Left ventricle myocardium inferior (tissue), 1 donor: ENCODE results near the gene RANGAP1. TPM values are rescaled to one million over a fixed set of nuclear protein-coding genes. Genes with fewer than 3 reads are reported as not detected.

ENCODE experiments used
- DNase-seq: peaks from one replicate; pipeline ENCODE4 v3.0.0-alpha.2; 2020
- H3K27ac ChIP-seq: fragments of 200-600 bp; replicated peaks from 2 replicates; pipeline ENCODE4 v1.8.0; 2021
- H3K27me3 ChIP-seq: fragments of 200-600 bp; 2 replicates; pipeline ENCODE4 v1.8.0; 2021; ENCODE audit warnings: low read depth
- H3K36me3 ChIP-seq: fragments of 200-600 bp; 2 replicates; pipeline ENCODE4 v1.8.0; 2021
- H3K4me1 ChIP-seq: fragments of 200-600 bp; 2 replicates; pipeline ENCODE4 v1.8.0; 2021
- H3K4me3 ChIP-seq: fragments of 200-600 bp; 2 replicates; pipeline ENCODE4 v1.8.0; 2021; ENCODE audit warnings: mild to moderate bottlenecking, moderate library complexity
- H3K9me3 ChIP-seq: fragments of 200-600 bp; replicated peaks from 2 replicates; pipeline ENCODE4 v1.8.0; 2021
- intact Hi-C: fragments of 100-400 bp; cut with micrococcal nuclease; formaldehyde crosslinking; loops from one replicate; pipeline ENCODE4 v1.11.0; 2022
- total RNA-seq: library from RNA; stranded (reverse); fragmentation: NEBNext Ultra II Directional; extraction: Animal tissue kit (Norgen Biotek cat#: 25700); gene quantifications from one replicate; pipeline ENCODE4 v1.2.1, GENCODE V29; 2021
- TF ChIP-seq, protein P1 (sequence below): fragments of 200-600 bp; IDR thresholded peaks from 2 replicates; pipeline ENCODE4 v1.8.0; 2021; ENCODE audit warnings: antibody characterized with exemption, mild to moderate bottlenecking, borderline replicate concordance
- donor health status: DM: no; HTN: yes; CAD: no; lungs with severe emphysema.

The RANGAP1 gene
- total RNA-seq, 1 donor from 2014 or later: 36.4 TPM

GRCh38 chr22:41314821-41315220, 28.8 kb upstream of the RANGAP1 start:
- Histone ChIP-seq H3K9me3 (no peaks in the 10 kb centered on the region), H3K36me3 (peaks cover 14% of the 10 kb centered on the region), H3K4me1 (peaks cover 21% of the 10 kb centered on the region), H3K4me3 (no peak overlapping the region), H3K27ac (no peak overlapping the region), H3K27me3 (no peaks in the 10 kb centered on the region)
- TF ChIP-seq, protein P1, sequence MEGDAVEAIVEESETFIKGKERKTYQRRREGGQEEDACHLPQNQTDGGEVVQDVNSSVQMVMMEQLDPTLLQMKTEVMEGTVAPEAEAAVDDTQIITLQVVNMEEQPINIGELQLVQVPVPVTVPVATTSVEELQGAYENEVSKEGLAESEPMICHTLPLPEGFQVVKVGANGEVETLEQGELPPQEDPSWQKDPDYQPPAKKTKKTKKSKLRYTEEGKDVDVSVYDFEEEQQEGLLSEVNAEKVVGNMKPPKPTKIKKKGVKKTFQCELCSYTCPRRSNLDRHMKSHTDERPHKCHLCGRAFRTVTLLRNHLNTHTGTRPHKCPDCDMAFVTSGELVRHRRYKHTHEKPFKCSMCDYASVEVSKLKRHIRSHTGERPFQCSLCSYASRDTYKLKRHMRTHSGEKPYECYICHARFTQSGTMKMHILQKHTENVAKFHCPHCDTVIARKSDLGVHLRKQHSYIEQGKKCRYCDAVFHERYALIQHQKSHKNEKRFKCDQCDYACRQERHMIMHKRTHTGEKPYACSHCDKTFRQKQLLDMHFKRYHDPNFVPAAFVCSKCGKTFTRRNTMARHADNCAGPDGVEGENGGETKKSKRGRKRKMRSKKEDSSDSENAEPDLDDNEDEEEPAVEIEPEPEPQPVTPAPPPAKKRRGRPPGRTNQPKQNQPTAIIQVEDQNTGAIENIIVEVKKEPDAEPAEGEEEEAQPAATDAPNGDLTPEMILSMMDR: no peak
- DNase-seq: no peak
- intact Hi-C loops: no loop called here

DNA sequence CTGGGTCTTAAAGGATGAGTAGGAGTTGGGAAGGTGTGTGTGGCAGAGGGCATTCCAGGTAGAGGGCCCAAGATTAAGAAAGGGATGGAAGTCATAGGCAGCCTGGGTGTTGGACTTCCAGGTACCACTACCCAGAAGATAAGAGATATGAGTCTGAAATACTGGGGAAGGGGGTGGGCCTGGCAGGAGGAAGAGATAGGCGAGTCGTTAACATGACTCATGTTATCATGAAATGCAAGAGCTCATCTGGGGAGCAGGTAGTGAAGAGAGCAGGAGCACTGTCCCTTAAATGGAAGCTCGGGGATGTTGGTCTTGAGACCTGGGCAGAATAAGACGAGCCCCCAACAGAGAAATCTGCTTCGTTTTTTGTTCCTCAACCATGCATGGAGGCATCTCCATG, 25.5 kb upstream of the RANGAP1 start:
- intact Hi-C loops: no loop called here
- DNase-seq: no peak
- H3K9me3 ChIP-seq: no peaks in the 10 kb centered on the region
- H3K27ac ChIP-seq: no peak overlapping the region
- TF ChIP-seq, protein P1: no peak
- no peak overlapping the region for H3K4me3 ChIP-seq
- peaks cover 28% of the 10 kb centered on the region for H3K4me1 ChIP-seq
- H3K27me3 ChIP-seq: no peaks in the 10 kb centered on the region
- H3K36me3 ChIP-seq: peaks cover 13% of the 10 kb centered on the region

DNA sequence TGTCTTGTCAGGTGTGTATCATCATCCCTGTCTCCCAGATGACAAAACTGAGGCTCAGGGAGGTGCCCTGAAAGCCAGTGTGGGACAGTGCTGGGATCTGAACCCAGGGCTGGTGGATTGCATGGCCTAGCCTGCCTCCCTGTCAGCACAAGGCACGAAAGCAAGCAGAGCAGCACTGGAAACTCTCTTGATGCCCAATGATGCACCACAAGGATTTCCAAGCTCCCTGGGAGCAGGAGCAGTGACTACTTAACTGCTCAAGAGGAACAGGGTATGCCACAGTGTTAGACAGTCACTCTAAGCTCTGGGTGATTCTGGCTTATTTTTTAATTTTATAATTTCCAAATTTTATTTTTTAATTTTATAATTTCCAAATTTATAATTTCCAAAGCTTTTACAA, 24.3 kb upstream of the RANGAP1 start:
- peaks cover 7% of the 10 kb centered on the region for H3K36me3 ChIP-seq
- TF ChIP-seq, protein P1: no peak
- no peaks in the 10 kb centered on the region for H3K27me3 ChIP-seq
- no peaks in the 10 kb centered on the region for H3K9me3 ChIP-seq
- no peak for DNase-seq
- intact Hi-C loops: no loop called here
- H3K4me1 ChIP-seq: peaks cover 22% of the 10 kb centered on the region
- H3K27ac ChIP-seq: no peak overlapping the region
- no peak overlapping the region for H3K4me3 ChIP-seq

DNA sequence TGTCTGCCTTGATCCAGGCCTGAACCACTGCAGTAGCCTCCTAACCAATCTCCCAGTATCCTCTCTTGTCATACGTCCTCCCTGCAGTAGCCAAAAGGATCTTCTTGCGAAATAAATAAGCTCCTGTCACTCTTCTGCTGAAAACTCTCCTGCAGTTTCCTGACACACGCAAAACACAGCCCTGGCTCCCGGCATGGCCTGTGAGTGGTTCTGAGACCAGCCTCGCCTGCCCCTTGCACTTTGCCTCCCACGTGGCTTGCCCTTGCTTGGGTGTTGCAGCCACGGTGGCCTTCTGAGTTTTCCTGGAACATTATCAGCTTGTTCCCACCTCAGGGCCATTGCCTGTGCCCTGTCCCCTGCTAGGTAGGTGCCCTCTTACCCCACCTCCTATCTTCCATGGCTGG, 22.6 kb upstream of the RANGAP1 start:
- TF ChIP-seq, protein P1: no peak
- H3K27ac ChIP-seq: peak overlapping the region; percentile 41
- no peak for DNase-seq
- H3K36me3 ChIP-seq: peaks cover 4% of the 10 kb centered on the region
- no peaks in the 10 kb centered on the region for H3K27me3 ChIP-seq
- intact Hi-C loops: no loop called here
- H3K9me3 ChIP-seq: no peaks in the 10 kb centered on the region
- H3K4me1 ChIP-seq: peaks cover 17% of the 10 kb centered on the region
- no peak overlapping the region for H3K4me3 ChIP-seq

GRCh38 chr22:41308054-41308453, 22.1 kb upstream of the RANGAP1 start:
- Histone ChIP-seq H3K9me3 (no peaks in the 10 kb centered on the region), H3K36me3 (peaks cover 4% of the 10 kb centered on the region), H3K27me3 (no peaks in the 10 kb centered on the region), H3K4me3 (no peak overlapping the region), H3K27ac (peak overlapping the region; percentile 41), H3K4me1 (peaks cover 22% of the 10 kb centered on the region)
- intact Hi-C loops: no loop called here
- TF ChIP-seq, protein P1: no peak
- no peak for DNase-seq

DNA sequence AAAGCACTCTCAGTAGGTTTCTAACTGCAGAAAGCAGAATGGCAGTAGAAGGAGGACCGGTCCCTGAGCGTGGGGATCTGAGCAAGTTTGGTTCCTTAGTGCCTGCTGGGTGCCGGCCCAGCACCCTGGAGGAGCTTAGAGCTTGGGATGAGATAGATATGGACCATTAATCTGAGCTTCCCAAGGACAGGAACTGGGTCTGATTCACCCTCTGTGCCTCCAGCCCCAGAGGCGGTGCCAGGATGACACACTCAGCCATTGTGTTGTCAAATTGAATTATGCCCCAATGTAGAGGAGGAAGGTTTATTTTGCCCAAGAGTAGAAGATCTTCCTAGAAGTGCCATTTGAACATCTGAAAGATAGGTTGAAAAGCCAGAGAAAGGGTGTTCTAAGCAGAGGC, 19.7 kb upstream of the RANGAP1 start:
- no peaks in the 10 kb centered on the region for H3K27me3 ChIP-seq
- intact Hi-C loops: no loop called here
- no peak overlapping the region for H3K27ac ChIP-seq
- peaks cover 4% of the 10 kb centered on the region for H3K36me3 ChIP-seq
- no peaks in the 10 kb centered on the region for H3K9me3 ChIP-seq
- DNase-seq: no peak
- TF ChIP-seq, protein P1: no peak
- H3K4me3 ChIP-seq: no peak overlapping the region
- H3K4me1 ChIP-seq: peaks cover 43% of the 10 kb centered on the region
